WERI-Rb-1 (cell line): ENCODE measurements around the gene EFCAB8.

Experiments
- DNase-seq: peaks from one replicate; pipeline ENCODE4 v3.0.0-alpha.2; 2020
- H3K27ac ChIP-seq: fragments of 250-450 bp; sonication (Bioruptor Pico); 2 replicates; pipeline ENCODE4 v1.5.1; 2020; ENCODE audit warnings: mild to moderate bottlenecking, moderate library complexity
- H3K27me3 ChIP-seq: fragments of 250-450 bp; sonication (Bioruptor Pico); 2 replicates; pipeline ENCODE4 v1.5.1; 2021; ENCODE audit warnings: mild to moderate bottlenecking, low read depth, moderate library complexity; ENCODE audit not compliant: insufficient read depth, severe bottlenecking
- H3K36me3 ChIP-seq: fragments of 250-450 bp; sonication (Bioruptor Pico); 2 replicates; pipeline ENCODE4 v1.5.1; 2020; ENCODE audit warnings: mild to moderate bottlenecking, moderate library complexity
- H3K4me3 ChIP-seq: 2 replicates; pipeline ENCODE4 v1.5.1; 2011; ENCODE audit warnings: low read depth, mild to moderate bottlenecking, control low read depth, low read length
- H3K9me3 ChIP-seq: fragments of 250-450 bp; sonication (Bioruptor Pico); 2 replicates; pipeline ENCODE4 v1.5.1; 2021; ENCODE audit warnings: mild to moderate bottlenecking, moderate library complexity; ENCODE audit not compliant: severe bottlenecking
- TF ChIP-seq, protein P1 (sequence below): IDR thresholded peaks from 2 replicates; pipeline ENCODE4 v1.5.1; 2011; ENCODE audit warnings: low read depth, mild to moderate bottlenecking, control low read depth, inconsistent platforms, low read length

Gene EFCAB8

DNA sequence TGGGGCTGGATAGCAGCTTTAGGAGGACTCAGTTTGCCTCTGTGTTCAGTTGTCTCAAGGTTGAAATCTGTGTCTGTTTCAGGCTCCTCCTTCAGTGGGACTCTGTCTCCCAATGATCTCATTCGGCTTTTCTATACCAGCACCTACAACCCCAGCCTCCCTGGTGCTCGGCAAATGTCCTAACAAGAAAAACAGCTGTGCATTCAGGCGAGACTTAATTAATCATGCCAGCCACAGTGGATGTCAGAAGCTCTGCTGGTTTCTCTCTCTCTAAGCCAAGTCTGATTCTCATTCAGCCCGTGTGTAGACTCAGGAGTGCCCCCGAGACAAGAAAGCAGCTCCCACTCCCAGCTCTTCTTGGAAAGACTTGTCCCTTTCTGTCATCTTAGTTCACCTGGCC is 98.7 kb downstream of the EFCAB8 start:
- Histone ChIP-seq H3K4me3 (no peak overlapping the region), H3K9me3 (peaks cover 12% of the 10 kb centered on the region), H3K36me3 (no peaks in the 10 kb centered on the region), H3K27ac (no peak overlapping the region), H3K27me3 (no peaks in the 10 kb centered on the region)
- TF ChIP-seq, protein P1, sequence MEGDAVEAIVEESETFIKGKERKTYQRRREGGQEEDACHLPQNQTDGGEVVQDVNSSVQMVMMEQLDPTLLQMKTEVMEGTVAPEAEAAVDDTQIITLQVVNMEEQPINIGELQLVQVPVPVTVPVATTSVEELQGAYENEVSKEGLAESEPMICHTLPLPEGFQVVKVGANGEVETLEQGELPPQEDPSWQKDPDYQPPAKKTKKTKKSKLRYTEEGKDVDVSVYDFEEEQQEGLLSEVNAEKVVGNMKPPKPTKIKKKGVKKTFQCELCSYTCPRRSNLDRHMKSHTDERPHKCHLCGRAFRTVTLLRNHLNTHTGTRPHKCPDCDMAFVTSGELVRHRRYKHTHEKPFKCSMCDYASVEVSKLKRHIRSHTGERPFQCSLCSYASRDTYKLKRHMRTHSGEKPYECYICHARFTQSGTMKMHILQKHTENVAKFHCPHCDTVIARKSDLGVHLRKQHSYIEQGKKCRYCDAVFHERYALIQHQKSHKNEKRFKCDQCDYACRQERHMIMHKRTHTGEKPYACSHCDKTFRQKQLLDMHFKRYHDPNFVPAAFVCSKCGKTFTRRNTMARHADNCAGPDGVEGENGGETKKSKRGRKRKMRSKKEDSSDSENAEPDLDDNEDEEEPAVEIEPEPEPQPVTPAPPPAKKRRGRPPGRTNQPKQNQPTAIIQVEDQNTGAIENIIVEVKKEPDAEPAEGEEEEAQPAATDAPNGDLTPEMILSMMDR: no peak
- no peak for DNase-seq

DNA sequence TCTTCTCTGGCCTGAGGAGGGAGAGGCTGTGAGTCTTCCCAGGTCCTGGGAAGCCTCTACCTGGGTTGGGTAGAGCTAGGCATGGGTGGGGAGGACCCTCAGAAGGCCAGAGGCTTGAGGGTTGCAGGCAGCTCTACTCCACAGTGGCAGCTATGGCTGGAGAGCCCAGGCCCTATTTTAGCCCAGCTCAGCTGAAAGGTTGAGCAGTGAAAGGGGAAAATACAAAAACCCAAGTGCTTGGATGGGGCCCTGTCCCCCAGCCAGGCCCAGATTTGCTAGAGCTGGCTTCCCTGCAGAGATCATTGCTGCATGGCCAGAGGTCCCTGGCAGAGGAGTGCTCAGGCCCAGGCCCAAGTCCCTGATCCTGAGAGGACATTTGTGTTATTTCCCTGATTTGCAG is 99.9 kb downstream of the EFCAB8 start:
- no peaks in the 10 kb centered on the region for H3K36me3 ChIP-seq
- H3K9me3 ChIP-seq: peaks cover 12% of the 10 kb centered on the region
- no peaks in the 10 kb centered on the region for H3K27me3 ChIP-seq
- no peak for DNase-seq
- TF ChIP-seq, protein P1: no peak
- H3K4me3 ChIP-seq: no peak overlapping the region
- no peak overlapping the region for H3K27ac ChIP-seq

DNA sequence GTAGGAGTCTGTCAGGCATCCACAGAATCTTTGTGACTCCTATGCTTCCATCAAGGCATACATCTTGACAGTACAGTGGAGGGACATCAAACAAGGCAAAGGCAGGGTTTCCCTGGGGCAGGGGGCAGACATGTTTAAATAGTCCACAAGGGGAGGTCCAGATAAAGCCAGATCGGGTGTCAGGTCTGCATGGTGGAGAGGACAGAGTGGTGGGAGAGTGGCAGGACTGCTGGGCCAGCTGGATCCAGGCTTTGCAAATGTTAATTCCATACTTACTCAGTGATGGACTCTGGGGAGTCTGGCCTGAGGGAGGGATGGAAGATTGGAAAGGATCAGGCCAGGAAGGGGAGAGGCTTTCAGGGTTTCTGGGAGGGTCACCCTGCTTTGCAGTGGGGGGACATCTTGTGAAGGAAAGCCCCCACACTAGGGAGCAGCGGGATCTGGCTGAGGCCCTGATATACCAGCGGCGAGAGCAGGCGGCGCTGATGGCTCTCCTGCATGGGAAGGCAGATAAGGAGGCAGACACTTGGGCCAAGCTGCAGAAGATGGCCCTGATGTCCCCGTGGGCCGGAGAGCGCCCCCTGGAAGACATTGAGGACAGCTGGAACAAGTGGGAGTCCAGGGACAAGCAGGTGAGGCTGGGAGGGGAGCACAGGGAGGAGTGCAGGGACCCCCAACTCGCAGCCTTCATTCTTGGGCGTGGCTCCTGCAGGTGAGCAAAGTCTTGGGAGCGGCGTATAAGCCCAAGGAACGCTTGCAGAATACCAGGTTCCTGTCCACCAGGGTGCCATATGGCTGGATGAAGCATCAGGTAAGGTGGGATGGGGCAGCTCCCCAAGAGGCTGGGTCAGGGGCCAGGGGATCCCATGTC is 100.9 kb downstream of the EFCAB8 start:
- Histone ChIP-seq H3K27me3 (no peaks in the 10 kb centered on the region), H3K4me3 (no peak overlapping the region), H3K9me3 (peaks cover 12% of the 10 kb centered on the region), H3K27ac (no peak overlapping the region), H3K36me3 (no peaks in the 10 kb centered on the region)
- no peak for DNase-seq
- TF ChIP-seq, protein P1: no peak

DNA sequence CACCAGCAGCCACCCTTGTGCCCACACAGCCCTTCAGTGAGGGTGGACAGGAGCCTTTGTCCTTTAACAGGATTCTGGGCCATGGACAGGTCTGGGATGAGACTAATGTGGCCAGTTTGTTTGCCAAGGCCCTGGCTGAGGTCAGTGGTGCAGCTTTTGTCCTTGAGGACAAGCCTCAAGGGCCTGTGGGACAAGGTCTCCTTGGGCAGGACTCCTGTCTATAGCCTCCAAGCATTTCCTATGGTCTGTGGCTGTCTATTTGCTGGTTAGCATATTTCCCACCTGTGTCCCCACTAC is 101.4 kb downstream of the EFCAB8 start:
- Histone ChIP-seq H3K9me3 (peaks cover 10% of the 10 kb centered on the region), H3K36me3 (no peaks in the 10 kb centered on the region), H3K27me3 (no peaks in the 10 kb centered on the region), H3K4me3 (no peak overlapping the region), H3K27ac (no peak overlapping the region)
- DNase-seq: no peak
- TF ChIP-seq, protein P1: no peak

DNA sequence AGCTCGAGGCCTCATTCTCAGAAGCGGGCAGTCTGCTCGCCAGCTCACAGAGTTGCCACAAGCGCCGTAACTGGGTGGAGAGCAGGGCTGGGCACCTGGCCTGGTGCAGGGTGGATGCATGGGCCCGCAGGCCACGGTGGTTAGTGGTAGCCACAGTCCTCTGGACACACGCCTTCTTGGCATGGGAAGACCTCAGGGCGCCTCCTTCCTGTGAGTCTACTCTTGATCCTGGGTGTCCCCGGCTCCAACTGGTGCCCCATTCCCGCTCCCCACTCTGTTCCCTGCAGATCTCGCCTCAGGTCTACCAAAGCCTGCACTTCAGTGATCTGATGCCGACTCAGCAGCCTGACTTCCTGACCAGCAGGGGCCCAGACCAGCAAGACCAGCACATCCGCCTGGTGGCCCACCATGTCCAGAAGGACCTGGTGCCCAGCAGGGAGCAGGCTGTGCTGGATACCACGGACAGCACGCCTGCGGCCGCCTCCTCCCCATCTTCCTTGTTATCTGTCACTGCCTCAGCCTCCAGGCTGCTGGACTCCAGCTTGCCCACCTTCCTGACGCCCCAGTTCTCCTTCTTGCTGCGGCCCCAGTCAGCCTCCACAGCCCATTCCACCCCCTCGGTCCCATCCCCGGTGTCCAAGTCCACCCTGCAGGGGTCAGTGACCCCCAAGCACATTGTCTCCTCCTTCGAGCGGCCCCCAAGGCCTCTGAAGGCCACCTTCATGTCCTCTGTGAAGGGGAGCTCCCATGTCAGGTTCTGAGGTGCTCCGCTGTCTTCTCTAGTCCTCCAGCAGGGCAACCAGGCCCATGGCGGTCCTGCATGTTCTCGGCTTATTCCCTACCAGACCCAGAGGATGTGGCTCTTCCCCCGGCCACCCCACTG is 102.4 kb downstream of the EFCAB8 start:
- no peak for DNase-seq
- H3K4me3 ChIP-seq: no peak overlapping the region
- no peaks in the 10 kb centered on the region for H3K27me3 ChIP-seq
- TF ChIP-seq, protein P1: no peak
- no peaks in the 10 kb centered on the region for H3K36me3 ChIP-seq
- no peak overlapping the region for H3K27ac ChIP-seq
- H3K9me3 ChIP-seq: peaks cover 10% of the 10 kb centered on the region
